DND-41 (cell line): ENCODE data around the gene ACE.

Experiments used
- ATAC-seq: fragments of 200-7000 bp; cut with Tn5 transposase; 3 replicates; pipeline ENCODE4 v1.9.1; 2021; ENCODE audit warnings: low read depth; ENCODE audit not compliant: insufficient read depth
- DNase-seq: peaks from one replicate; pipeline ENCODE4 v3.0.0-alpha.2; 2020
- H2AFZ ChIP-seq: 2 replicates; pipeline ENCODE4 v1.6.0; 2012; ENCODE audit warnings: low read depth, low read length
- H3K27ac ChIP-seq: 2 replicates; pipeline ENCODE4 v1.5.1; 2012; ENCODE audit warnings: low read length, inconsistent platforms
- H3K27me3 ChIP-seq: fragments of 200-600 bp; sonication (generic); 2 replicates; pipeline ENCODE4 v1.6.0; 2012; ENCODE audit warnings: low read length, mild to moderate bottlenecking, inconsistent platforms; ENCODE audit not compliant: insufficient read depth, poor library complexity
- H3K36me3 ChIP-seq: 2 replicates; pipeline ENCODE4 v1.5.1; 2012; ENCODE audit warnings: low read length, inconsistent platforms; ENCODE audit not compliant: insufficient read depth
- H3K4me1 ChIP-seq: 2 replicates; pipeline ENCODE4 v1.5.1; 2012; ENCODE audit warnings: mild to moderate bottlenecking, low read length; ENCODE audit not compliant: insufficient read depth
- H3K4me2 ChIP-seq: 2 replicates; pipeline ENCODE4 v1.6.0; 2012; ENCODE audit warnings: mild to moderate bottlenecking, moderate library complexity, low read length, inconsistent platforms; ENCODE audit not compliant: insufficient read depth
- H3K4me3 ChIP-seq, 2 experiments: fragments of 200-600 bp in 1 of 2; shearing (Covaris generic) in 1 of 2; 2 replicates each; pipeline ENCODE4 v1.5.1; 2012 to 2016; ENCODE audit warnings: inconsistent platforms in 2 of 2, low read length in 2 of 2, mild to moderate bottlenecking in 2 of 2, low read depth in 1 of 2, moderate library complexity in 1 of 2
- H3K79me2 ChIP-seq: 2 replicates; pipeline ENCODE4 v1.6.0; 2012; ENCODE audit warnings: low read length, inconsistent platforms; ENCODE audit not compliant: insufficient read depth
- H3K9ac ChIP-seq: 2 replicates; pipeline ENCODE4 v1.6.0; 2012; ENCODE audit warnings: low read depth, mild to moderate bottlenecking, inconsistent platforms, low read length, moderate library complexity
- H3K9me3 ChIP-seq: 2 replicates; pipeline ENCODE4 v1.5.1; 2012; ENCODE audit warnings: low read length, moderate library complexity, mild to moderate bottlenecking, inconsistent platforms; ENCODE audit not compliant: insufficient read depth, severe bottlenecking
- H4K20me1 ChIP-seq: 2 replicates; pipeline ENCODE4 v1.6.0; 2012; ENCODE audit warnings: low read length; ENCODE audit not compliant: insufficient read depth
- CTCF ChIP-seq: IDR thresholded peaks from 2 replicates; pipeline ENCODE4 v1.5.1; 2012; ENCODE audit warnings: borderline replicate concordance, low read length, moderate library complexity, mild to moderate bottlenecking; ENCODE audit not compliant: poor library complexity, severe bottlenecking; ENCODE audit errors: extremely low read depth
- EZH2 ChIP-seq: IDR thresholded peaks from 3 replicates; pipeline ENCODE4 v1.6.1; 2012; ENCODE audit warnings: borderline replicate concordance, low read depth, mild to moderate bottlenecking, moderate library complexity, low read length, inconsistent platforms; ENCODE audit not compliant: severe bottlenecking

ACE gene

GRCh38 chr17:63440127-63440769 is 36.6 kb upstream of the ACE start:
- H3K4me3 ChIP-seq: no peak overlapping the region
- no peaks in the 10 kb centered on the region for H3K36me3 ChIP-seq
- no peak for TF ChIP-seq EZH2
- TF ChIP-seq CTCF: peak; percentile 4
- H3K4me1 ChIP-seq: peaks cover 10% of the 10 kb centered on the region
- H3K4me2 ChIP-seq: no peak overlapping the region
- H3K79me2 ChIP-seq: no peaks in the 10 kb centered on the region
- DNase-seq (no peak), ATAC-seq (peak; percentile 22; the same call in 1 of the 3 replicates)
- no peak overlapping the region for H2AFZ ChIP-seq
- H4K20me1 ChIP-seq: no peaks in the 10 kb centered on the region
- no peaks in the 10 kb centered on the region for H3K9me3 ChIP-seq
- no peak overlapping the region for H3K27ac ChIP-seq
- no peaks in the 10 kb centered on the region for H3K27me3 ChIP-seq
- no peak overlapping the region for H3K9ac ChIP-seq

- Histone ChIP-seq H3K4me2 (no peak overlapping the region), H3K79me2 (no peaks in the 10 kb centered on the region), H3K4me3 (no peak overlapping the region), H2AFZ (no peak overlapping the region), H4K20me1 (no peaks in the 10 kb centered on the region), H3K27me3 (no peaks in the 10 kb centered on the region), H3K9me3 (no peaks in the 10 kb centered on the region), H3K36me3 (no peaks in the 10 kb centered on the region), H3K27ac (no peak overlapping the region), H3K4me1 (peaks cover 7% of the 10 kb centered on the region), H3K9ac (no peak overlapping the region)
- DNase-seq: no peak
- no peak for ATAC-seq
- TF ChIP-seq EZH2 (no peak), CTCF (no peak)
Observed at GRCh38 chr17:63440770-63441335, 36.0 kb upstream of the ACE start.

GRCh38 chr17:63441654-63442053 is 35.2 kb upstream of the ACE start:
- Histone ChIP-seq H2AFZ (no peak overlapping the region), H3K27ac (no peak overlapping the region), H3K36me3 (no peaks in the 10 kb centered on the region), H3K27me3 (no peaks in the 10 kb centered on the region), H3K4me2 (no peak overlapping the region), H4K20me1 (no peaks in the 10 kb centered on the region), H3K4me3 (no peak overlapping the region), H3K4me1 (peaks cover 7% of the 10 kb centered on the region), H3K9me3 (no peaks in the 10 kb centered on the region), H3K79me2 (no peaks in the 10 kb centered on the region), H3K9ac (no peak overlapping the region)
- TF ChIP-seq CTCF (no peak), EZH2 (no peak)
- DNase-seq: no peak
- no peak for ATAC-seq
